Ovary (tissue), 10 donors: ENCODE results near the gene MEF2D. TPM values are rescaled to one million over a fixed set of nuclear protein-coding genes. Genes with fewer than 3 reads are reported as not detected.

Experiments used
- DNase-seq, 5 donors: peaks; one replicate each; pipeline ENCODE4 v3.0.0-alpha.2; 2019 to 2020
- H3K27ac ChIP-seq, 2 donors: fragments of 200-600 bp; one replicate each; pipeline versions ENCODE4 v1.5.1 to v1.8.0; 2019 to 2022
- H3K27me3 ChIP-seq: fragments of 200-600 bp; one replicate; pipeline ENCODE4 v1.8.0; 2022
- H3K36me3 ChIP-seq: fragments of 200-600 bp; sonication (generic); one replicate; pipeline ENCODE4 v1.5.1; 2019
- H3K4me1 ChIP-seq: one replicate; pipeline ENCODE4 v1.8.1; 2013; ENCODE audit warnings: mild to moderate bottlenecking, moderate library complexity; ENCODE audit not compliant: insufficient read depth
- H3K4me3 ChIP-seq: fragments of 200-600 bp; sonication (generic); one replicate; pipeline ENCODE4 v1.5.1; 2017
- H3K9me3 ChIP-seq, 2 donors: fragments of 200-600 bp in 1 of 2; sonication (generic) in 1 of 2; one replicate each; pipeline versions ENCODE4 v1.5.1 to v1.8.1; 2013 to 2019; ENCODE audit warnings: mild to moderate bottlenecking in 1 of 2, moderate library complexity in 1 of 2
- EP300 ChIP-seq: sonication (generic); formaldehyde crosslinking; IDR thresholded peaks from one replicate; pipeline ENCODE4 v1.6.1; 2017; ENCODE audit warnings: antibody characterized with exemption
- POLR2A ChIP-seq: fragments of 450-650 bp; IDR thresholded peaks from one replicate; pipeline ENCODE4 v1.6.1; 2017; ENCODE audit warnings: antibody characterized with exemption, mild to moderate bottlenecking, moderate library complexity
- WGBS, 3 donors: extraction: QIAGEN DNeasy Blood & Tissue Kit in 1 of 3; methylation state at CpG; one replicate each; pipeline versions ENCODE4 v1.1.5 to v1.1.7; 2013 to 2017; 5-methylcytosine and 5-hydroxymethylcytosine counted together
- intact Hi-C, 4 donors: fragments of 100-400 bp; cut with DNase I; formaldehyde crosslinking; loops; one replicate each; pipeline versions ENCODE4 v1.11.0 to v1.15.1; 2022 to 2023
- long read RNA-seq, 3 donors: library from polyadenylated mRNA in 2 of 3; unstranded in 2 of 3; transcript quantifications; one replicate each; pipeline ENCODE4 v2.0.0 and lab custom pipeline, GENCODE V29; 2021 to 2026
- polyA plus RNA-seq, 2 donors: library from polyadenylated mRNA; stranded (reverse); fragments of 200-250 nt in 1 of 2; fragments of 350-450 nt in 1 of 2; fragmentation: Illumina TruSeq in 1 of 2; extraction: RNeasy Lipid Tissue Mini Kit (QIAGEN cat#74804) in 1 of 2; gene quantifications; one replicate each; pipeline ENCODE4 v1.2.3, GENCODE V29; 2013 to 2014
- total RNA-seq, 7 donors: library from RNA; depleted of rRNA in 2 of 7; stranded (reverse); fragments of >200 nt in 2 of 7; fragmentation: NEBNext Ultra II Directional in 3 of 7; extraction: Animal tissue kit (Norgen Biotek cat#: 25700) in 3 of 7; gene quantifications; one replicate each; pipeline versions ENCODE4 v1.1.0 to v1.2.4, GENCODE V29; 2016 to 2023
- TF ChIP-seq, protein P1 (sequence below), 3 donors: fragments of 450-650 bp in 2 of 3; fragments of 200-600 bp in 1 of 3; IDR thresholded peaks; one replicate each; pipeline versions ENCODE4 v1.5.1 to v1.8.0; 2016 to 2022; ENCODE audit warnings: antibody characterized with exemption in 3 of 3, mild to moderate bottlenecking in 1 of 3
- donor health status: DM: no; HTN: no; CAD: no; lungs with moderate emphysema.
- donor health status: DM: no; HTN: no; CAD: no.
- donor health status: Bipolar disorder and iron deficiency.
- donor health status: DM: yes; HTN: yes; CAD: no.
- donor health status: DM: no; HTN: no; CAD: no.
- donor health status: DM: yes; HTN: yes; CAD: no.

MEF2D gene
- 10 to 100 TPM; 30.0 to 96.6 (median 64.0) TPM for total RNA-seq
- 10 to 100 TPM; 33.0 to 40.1 TPM for polyA plus RNA-seq
- long read RNA-seq, donor 1, partial matches to known transcripts, result 1 of 14 reads
- long read RNA-seq, donor 1, other reads (novel, unspliced or antisense), result 13 of 14 reads
- long read RNA-seq, donor 2, partial matches to known transcripts, result 5 of 10 reads
- long read RNA-seq, donor 2, other reads (novel, unspliced or antisense), result 5 of 10 reads
- long read RNA-seq, donor 3, partial matches to known transcripts, result 12 of 45 reads
- long read RNA-seq, donor 3, other reads (novel, unspliced or antisense), result 33 of 45 reads

DNA sequence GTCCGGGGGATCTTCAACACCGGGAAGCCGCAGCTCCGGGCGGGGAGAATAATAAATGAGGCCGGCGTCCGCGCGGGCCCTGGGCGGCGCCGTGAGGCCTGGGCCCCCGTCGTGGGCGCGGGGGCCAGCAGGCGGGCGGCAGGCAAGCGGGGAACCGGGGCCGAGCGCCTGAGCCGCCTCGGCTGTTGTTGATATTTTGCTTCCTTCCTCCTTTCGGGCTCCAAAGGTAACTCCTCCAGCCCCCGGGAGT, at the start of gene MEF2D:
TSS of gene MEF2D (minus strand) at position 233 of the 250 bp plus-strand sequence. CDS start 17,483 bp downstream, outside the sequence.
- no peaks in the 10 kb centered on the region for H3K27me3 ChIP-seq
- intact Hi-C loops, result loop anchor here in 1 of 4 donors (2.0 kb wide), 1 partner anchor 44 kb away; no protein-coding TSS in a partner anchor
- H3K27ac ChIP-seq, result peak within 1 kb of the TSS; percentile 99 to 100
- DNase-seq, result no peak
- no peaks in the 10 kb centered on the region for H3K9me3 ChIP-seq
- peaks cover 45% of the 10 kb centered on the region for H3K4me1 ChIP-seq
- TF ChIP-seq EP300 (no peak), POLR2A (no peak)
- TF ChIP-seq, protein P1, sequence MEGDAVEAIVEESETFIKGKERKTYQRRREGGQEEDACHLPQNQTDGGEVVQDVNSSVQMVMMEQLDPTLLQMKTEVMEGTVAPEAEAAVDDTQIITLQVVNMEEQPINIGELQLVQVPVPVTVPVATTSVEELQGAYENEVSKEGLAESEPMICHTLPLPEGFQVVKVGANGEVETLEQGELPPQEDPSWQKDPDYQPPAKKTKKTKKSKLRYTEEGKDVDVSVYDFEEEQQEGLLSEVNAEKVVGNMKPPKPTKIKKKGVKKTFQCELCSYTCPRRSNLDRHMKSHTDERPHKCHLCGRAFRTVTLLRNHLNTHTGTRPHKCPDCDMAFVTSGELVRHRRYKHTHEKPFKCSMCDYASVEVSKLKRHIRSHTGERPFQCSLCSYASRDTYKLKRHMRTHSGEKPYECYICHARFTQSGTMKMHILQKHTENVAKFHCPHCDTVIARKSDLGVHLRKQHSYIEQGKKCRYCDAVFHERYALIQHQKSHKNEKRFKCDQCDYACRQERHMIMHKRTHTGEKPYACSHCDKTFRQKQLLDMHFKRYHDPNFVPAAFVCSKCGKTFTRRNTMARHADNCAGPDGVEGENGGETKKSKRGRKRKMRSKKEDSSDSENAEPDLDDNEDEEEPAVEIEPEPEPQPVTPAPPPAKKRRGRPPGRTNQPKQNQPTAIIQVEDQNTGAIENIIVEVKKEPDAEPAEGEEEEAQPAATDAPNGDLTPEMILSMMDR (IDR thresholded peaks at IDR 0.05), result no peak
- no peaks in the 10 kb centered on the region for H3K36me3 ChIP-seq
- 0% methylated on average over 2 to 27 of the region's 27 CpGs for WGBS, 3 donors
- H3K4me3 ChIP-seq, result peak within 1 kb of the TSS; percentile 76

DNA sequence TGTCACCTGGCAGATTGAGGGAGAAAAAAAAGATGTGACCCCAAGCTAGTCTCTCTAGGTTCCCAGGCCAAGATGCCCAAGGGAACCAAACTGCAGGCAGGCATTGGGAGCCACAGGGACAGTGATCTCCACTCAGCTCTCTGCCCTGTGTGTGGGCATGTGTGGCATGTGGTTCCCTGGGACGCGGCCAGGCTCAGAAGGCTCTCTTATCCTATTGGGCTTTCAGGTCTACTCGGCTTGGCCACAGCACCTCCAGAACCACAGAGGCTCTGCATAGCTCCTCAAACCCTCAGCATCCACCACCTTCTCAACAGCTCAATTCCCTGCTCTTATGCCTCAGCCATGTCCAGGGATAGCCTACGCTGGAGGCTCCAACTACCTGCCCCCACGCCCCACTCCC, 49.8 kb upstream of the MEF2D start:
- no peak for DNase-seq
- WGBS, 3 donors, result 75 to 94% (median 85%) methylated on average over 5 of the region's 5 CpGs
- TF ChIP-seq EP300 (no peak), POLR2A (no peak)
- TF ChIP-seq, protein P1 (IDR thresholded peaks at IDR 0.05), result no peak
- no peak overlapping the region for H3K27ac ChIP-seq
- intact Hi-C loops, result no loop called here
- H3K4me1 ChIP-seq, result no peaks in the 10 kb centered on the region
- no peaks in the 10 kb centered on the region for H3K27me3 ChIP-seq
- H3K9me3 ChIP-seq, result no peaks in the 10 kb centered on the region
- no peaks in the 10 kb centered on the region for H3K36me3 ChIP-seq
- H3K4me3 ChIP-seq, result no peak overlapping the region

GRCh38 chr1:156549831-156550230, 49.3 kb upstream of the MEF2D start:
- intact Hi-C loops, result no loop called here
- 86 to 97% (median 93%) methylated on average over 1 of the region's 1 CpG for WGBS, 3 donors

DNA sequence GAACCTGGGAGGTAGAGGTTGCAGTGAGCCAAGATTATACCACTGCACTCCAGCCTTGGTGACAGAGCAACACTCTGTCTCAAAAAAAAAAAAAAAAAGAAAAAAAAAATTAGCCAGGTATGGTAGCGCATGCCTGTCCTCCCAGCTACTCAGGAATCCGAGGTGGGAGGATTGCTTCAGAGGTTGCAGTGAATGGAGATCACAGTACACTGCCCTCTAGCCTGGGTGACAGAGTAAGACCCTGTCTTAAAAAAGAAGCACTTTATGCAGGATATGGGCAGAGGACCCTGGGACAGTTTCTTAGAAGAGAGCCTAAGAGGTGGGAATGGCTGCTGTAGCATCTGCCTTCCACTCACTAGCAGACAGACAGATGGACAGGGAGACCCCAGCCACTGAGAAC, 48.8 kb upstream of the MEF2D start:
- TF ChIP-seq, protein P1 (IDR thresholded peaks at IDR 0.05), result no peak
- TF ChIP-seq POLR2A (no peak), EP300 (no peak)
- Histone ChIP-seq H3K9me3 (no peaks in the 10 kb centered on the region), H3K27ac (no peak overlapping the region), H3K4me1 (no peaks in the 10 kb centered on the region), H3K27me3 (no peaks in the 10 kb centered on the region), H3K36me3 (no peaks in the 10 kb centered on the region), H3K4me3 (no peak overlapping the region)
- DNase-seq, result no peak
- intact Hi-C loops, result no loop called here
- WGBS, 3 donors, result 62 to 82% (median 69%) methylated on average over 2 of the region's 2 CpGs

More at GRCh38 chr1:156549831-156550230, 49.3 kb upstream of the MEF2D start:
- H3K27me3 ChIP-seq, result no peaks in the 10 kb centered on the region
- H3K27ac ChIP-seq, result no peak overlapping the region
- H3K4me1 ChIP-seq, result no peaks in the 10 kb centered on the region
- no peaks in the 10 kb centered on the region for H3K9me3 ChIP-seq
- no peaks in the 10 kb centered on the region for H3K36me3 ChIP-seq
- TF ChIP-seq, protein P1 (IDR thresholded peaks at IDR 0.05), result no peak
- TF ChIP-seq POLR2A, result no peak
- DNase-seq, result no peak
- H3K4me3 ChIP-seq, result no peak overlapping the region
